ENCODE results near the gene RNF138.
"Not testable (repeated sequence)": the region's sequence is repeated elsewhere in the genome, so short reads cannot be mapped to it uniquely, and the experiment has no call there.

The RNF138 gene

GRCh38 chr18:32091724-32092421 is at the start of gene RNF138:
Gene RNF138 (plus strand): TSS chr18:32091874. CDS start chr18:32092777, 903 bp downstream.
- peak; percentile 84 to 86 for DNase-seq

- no peak for DNase-seq
These were observed 49.3 kb upstream of the RNF138 start for GRCh38 chr18:32042337-32042736.

- DNase-seq = no peak
These were observed 43.1 kb upstream of the RNF138 start for GRCh38 chr18:32048507-32049091.

- peak; percentile 19 to 42 for DNase-seq
These were observed 42.1 kb upstream of the RNF138 start for GRCh38 chr18:32049393-32050171.

GRCh38 chr18:32056613-32057358 is 34.9 kb upstream of the RNF138 start:
- DNase-seq = no peak

GRCh38 chr18:32057624-32058165 is 34.0 kb upstream of the RNF138 start:
- no peak for DNase-seq

- DNase-seq = no peak
These were observed 31.6 kb upstream of the RNF138 start for GRCh38 chr18:32060026-32060425.

GRCh38 chr18:32067375-32068167 is 24.1 kb upstream of the RNF138 start:
- no peak for DNase-seq

GRCh38 chr18:32072321-32072720 is 19.4 kb upstream of the RNF138 start:
- peak in 1 of 2 donors; percentile 20 for DNase-seq

GRCh38 chr18:32074206-32074605 is 17.5 kb upstream of the RNF138 start:
- DNase-seq = no peak

GRCh38 chr18:32078845-32079244 is 12.8 kb upstream of the RNF138 start:
- no peak for DNase-seq

GRCh38 chr18:32081881-32082280 is 9.8 kb upstream of the RNF138 start:
- DNase-seq = no peak

GRCh38 chr18:32083781-32084180 is 7.9 kb upstream of the RNF138 start:
- DNase-seq = no peak

- no peak for DNase-seq
These were observed 4.8 kb upstream of the RNF138 start for GRCh38 chr18:32086881-32087280.

- DNase-seq = not testable (repeated sequence)
These were observed 843 bp upstream of the RNF138 start for GRCh38 chr18:32090831-32091230.

- DNase-seq = no peak
These were observed 350 bp upstream of the RNF138 start for GRCh38 chr18:32091325-32091723.

GRCh38 chr18:32092422-32093101 is 888 bp downstream of the RNF138 start:
- DNase-seq = peak; percentile 100

- peak; percentile 22 to 34 for DNase-seq
These were observed 1.4 kb downstream of the RNF138 start for GRCh38 chr18:32093102-32093511.

- DNase-seq = peak in 1 of 2 donors; percentile 9
These were observed 1.8 kb downstream of the RNF138 start for GRCh38 chr18:32093523-32093922.

- DNase-seq = no peak
These were observed 3.7 kb downstream of the RNF138 start for GRCh38 chr18:32095192-32095899.

- no peak for DNase-seq
These were observed 4.2 kb downstream of the RNF138 start for GRCh38 chr18:32095900-32096229.

Data from activated CD4-positive, alpha-beta T cell treated with anti-CD3 and anti-CD28 coated beads for 4 hours (primary cell).